Body of pancreas (tissue), 4 donors: ENCODE results near the gene TPSB2. TPM values are rescaled to one million over a fixed set of nuclear protein-coding genes. Genes with fewer than 3 reads are reported as not detected.
"Not testable (repeated sequence)": the region's sequence is repeated elsewhere in the genome, so short reads cannot be mapped to it uniquely, and the experiment has no call there.

Source experiments
- ATAC-seq: fragments of 150-250 bp; one replicate; pipeline ENCODE4 v1.9.1; 2016
- DNase-seq, 4 donors: peaks; one replicate each; pipeline ENCODE4 v3.0.0-alpha.2; 2019
- H3K27ac ChIP-seq, 4 donors: fragments of 200-600 bp; sonication (generic); 1 replicate in 3 of 4; 2 replicates in 1 of 4; pipeline versions ENCODE4 v1.5.1 to v1.6.1; 2016 to 2019; ENCODE audit warnings: mild to moderate bottlenecking in 1 of 4, mixed read lengths in 1 of 4, moderate library complexity in 1 of 4
- H3K27me3 ChIP-seq, 2 donors: fragments of 200-600 bp; sonication (generic); one replicate each; pipeline ENCODE4 v1.6.0; 2016; ENCODE audit warnings: mild to moderate bottlenecking in 1 of 2
- H3K36me3 ChIP-seq, 2 donors: fragments of 200-600 bp; sonication (generic); replicated peaks in 1 of 2; 2 replicates each; pipeline ENCODE4 v1.5.1; 2016; ENCODE audit warnings: low read depth in 2 of 2; ENCODE audit not compliant: insufficient read depth in 1 of 2
- H3K4me1 ChIP-seq: fragments of 200-600 bp; sonication (generic); one replicate; pipeline ENCODE4 v1.6.0; 2016
- H3K4me3 ChIP-seq, 2 donors: fragments of 200-600 bp; sonication (generic); 1 replicate in 1 of 2; 2 replicates in 1 of 2; pipeline ENCODE4 v1.5.1; 2016 to 2019
- H3K9me3 ChIP-seq, 3 donors: fragments of 200-600 bp; sonication (generic); 1 replicate in 2 of 3; 2 replicates in 1 of 3; pipeline ENCODE4 v1.5.1; 2016
- POLR2A ChIP-seq, 3 donors: fragments of 450-650 bp; IDR thresholded peaks; one replicate each; pipeline ENCODE4 v1.6.1; 2016; ENCODE audit warnings: antibody characterized with exemption in 3 of 3, mild to moderate bottlenecking in 2 of 3
- WGBS, 2 donors: methylation state at CpG; one replicate each; pipeline ENCODE4 v1.1.5; 2017; 5-methylcytosine and 5-hydroxymethylcytosine counted together
- intact Hi-C: fragments of 100-400 bp; cut with DNase I; formaldehyde crosslinking; loops from one replicate; pipeline ENCODE4 v1.15.1; 2023
- total RNA-seq, 2 donors: library from RNA; depleted of rRNA; stranded (reverse); fragments of >200 nt; gene quantifications; one replicate each; pipeline ENCODE4 v1.1.0, GENCODE V29; 2016
- TF ChIP-seq, protein P1 (sequence below), 7 experiments: fragments of 450-650 bp in 4 of 7; fragments of 200-600 bp in 3 of 7; sonication (generic) in 3 of 7; IDR thresholded peaks; one replicate each; pipeline ENCODE4 v1.5.1; 2016 to 2019; ENCODE audit warnings: antibody characterized with exemption in 7 of 7

TPSB2 gene
- total RNA-seq, 2 donors from 2014 or later: 4.4 to 21.8 TPM

DNA sequence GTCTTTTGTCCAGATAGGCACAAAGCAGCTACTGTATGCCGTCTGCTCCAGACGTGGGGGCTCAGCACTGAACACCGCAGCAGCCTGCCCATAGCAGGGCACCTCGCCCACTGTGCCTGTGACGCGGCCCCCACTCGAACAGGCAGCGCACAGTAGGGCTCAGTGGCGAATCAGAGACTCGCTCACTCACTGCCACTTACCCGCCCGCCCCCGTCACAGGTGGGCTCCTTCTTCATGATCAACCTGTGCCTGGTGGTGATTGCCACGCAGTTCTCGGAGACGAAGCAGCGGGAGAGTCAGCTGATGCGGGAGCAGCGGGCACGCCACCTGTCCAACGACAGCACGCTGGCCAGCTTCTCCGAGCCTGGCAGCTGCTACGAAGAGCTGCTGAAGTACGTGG lies 28.5 kb downstream of the TPSB2 start:
- Histone ChIP-seq H3K27me3 (no peaks in the 10 kb centered on the region), H3K36me3 (no peaks in the 10 kb centered on the region), H3K4me3 (no peak overlapping the region), H3K9me3 (no peaks in the 10 kb centered on the region), H3K27ac (no peak overlapping the region), H3K4me1 (no peaks in the 10 kb centered on the region)
- DNase-seq (no peak), ATAC-seq (no peak)
- intact Hi-C loops: no loop called here
- 68 to 79% methylated on average over 8 to 25 of the region's 25 CpGs for WGBS, 2 donors
- TF ChIP-seq, protein P1, sequence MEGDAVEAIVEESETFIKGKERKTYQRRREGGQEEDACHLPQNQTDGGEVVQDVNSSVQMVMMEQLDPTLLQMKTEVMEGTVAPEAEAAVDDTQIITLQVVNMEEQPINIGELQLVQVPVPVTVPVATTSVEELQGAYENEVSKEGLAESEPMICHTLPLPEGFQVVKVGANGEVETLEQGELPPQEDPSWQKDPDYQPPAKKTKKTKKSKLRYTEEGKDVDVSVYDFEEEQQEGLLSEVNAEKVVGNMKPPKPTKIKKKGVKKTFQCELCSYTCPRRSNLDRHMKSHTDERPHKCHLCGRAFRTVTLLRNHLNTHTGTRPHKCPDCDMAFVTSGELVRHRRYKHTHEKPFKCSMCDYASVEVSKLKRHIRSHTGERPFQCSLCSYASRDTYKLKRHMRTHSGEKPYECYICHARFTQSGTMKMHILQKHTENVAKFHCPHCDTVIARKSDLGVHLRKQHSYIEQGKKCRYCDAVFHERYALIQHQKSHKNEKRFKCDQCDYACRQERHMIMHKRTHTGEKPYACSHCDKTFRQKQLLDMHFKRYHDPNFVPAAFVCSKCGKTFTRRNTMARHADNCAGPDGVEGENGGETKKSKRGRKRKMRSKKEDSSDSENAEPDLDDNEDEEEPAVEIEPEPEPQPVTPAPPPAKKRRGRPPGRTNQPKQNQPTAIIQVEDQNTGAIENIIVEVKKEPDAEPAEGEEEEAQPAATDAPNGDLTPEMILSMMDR (IDR thresholded peaks at IDR 0.05): no peak

DNA sequence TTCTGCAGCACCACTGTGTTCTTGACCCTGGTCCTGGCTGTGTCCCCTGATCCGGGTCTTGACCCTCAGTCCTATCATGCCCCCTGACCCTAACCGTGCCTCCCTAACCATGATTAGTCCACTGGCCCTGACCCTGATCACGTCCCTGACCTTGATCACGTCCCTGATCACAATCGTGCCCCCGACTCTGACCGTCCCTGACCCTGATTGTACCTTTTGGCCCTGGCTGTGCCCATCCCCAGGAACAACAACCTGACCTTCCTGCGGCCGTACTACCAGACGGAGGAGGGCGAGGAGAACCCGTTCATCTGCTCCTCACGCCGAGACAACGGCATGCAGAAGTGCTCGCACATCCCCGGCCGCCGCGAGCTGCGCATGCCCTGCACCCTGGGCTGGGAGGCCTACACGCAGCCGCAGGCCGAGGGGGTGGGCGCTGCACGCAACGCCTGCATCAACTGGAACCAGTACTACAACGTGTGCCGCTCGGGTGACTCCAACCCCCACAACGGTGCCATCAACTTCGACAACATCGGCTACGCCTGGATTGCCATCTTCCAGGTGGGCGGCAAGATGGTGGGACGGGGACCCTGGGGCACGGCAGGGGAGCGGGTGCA lies 29.9 kb downstream of the TPSB2 start:
- no peaks in the 10 kb centered on the region for H3K36me3 ChIP-seq
- intact Hi-C loops: no loop called here
- no peak overlapping the region for H3K27ac ChIP-seq
- WGBS, 2 donors: 80 to 81% methylated on average over 22 to 38 of the region's 38 CpGs
- no peak for TF ChIP-seq POLR2A (IDR thresholded peaks at IDR 0.05)
- TF ChIP-seq, protein P1 (IDR thresholded peaks at IDR 0.05): no peak
- no peak overlapping the region for H3K4me3 ChIP-seq
- no peaks in the 10 kb centered on the region for H3K9me3 ChIP-seq
- H3K27me3 ChIP-seq: no peaks in the 10 kb centered on the region
- ATAC-seq (no peak), DNase-seq (no peak)
- no peaks in the 10 kb centered on the region for H3K4me1 ChIP-seq

DNA sequence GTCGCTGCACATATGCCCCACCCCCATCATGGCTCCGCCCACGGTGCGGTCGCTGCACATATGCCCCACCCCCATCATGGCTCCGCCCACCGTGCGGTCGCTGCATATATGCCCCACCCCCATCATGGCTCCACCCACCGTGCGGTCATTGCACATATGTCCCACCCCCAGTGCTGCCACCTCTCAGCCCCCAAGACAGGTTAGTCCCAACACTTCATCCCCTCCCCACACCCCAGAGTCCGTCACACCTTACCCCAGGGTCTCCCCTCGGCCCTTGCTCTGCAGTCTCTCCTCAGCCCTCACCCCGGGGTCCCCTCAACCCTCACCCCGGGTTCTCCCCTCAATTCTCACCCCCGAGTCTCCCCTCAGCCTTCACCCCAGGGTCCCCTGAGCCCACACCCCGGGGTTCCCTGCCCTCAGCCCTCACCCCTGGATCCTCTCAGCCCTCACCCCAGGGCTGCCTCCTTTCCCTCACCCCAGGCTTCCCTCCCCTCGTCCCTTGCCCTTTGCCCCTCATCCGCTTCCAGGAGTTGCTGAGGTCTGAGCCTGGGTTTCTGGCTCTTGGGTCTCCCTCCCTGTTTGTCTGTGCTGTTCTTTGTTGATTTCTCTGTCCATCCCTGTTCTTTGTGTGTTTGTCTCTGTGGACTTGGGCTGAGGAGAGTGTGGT lies 30.5 kb downstream of the TPSB2 start:
- WGBS, 2 donors: 69 to 78% methylated on average over 9 to 12 of the region's 19 CpGs
- intact Hi-C loops: no loop called here
- H3K36me3 ChIP-seq: no peaks in the 10 kb centered on the region

DNA sequence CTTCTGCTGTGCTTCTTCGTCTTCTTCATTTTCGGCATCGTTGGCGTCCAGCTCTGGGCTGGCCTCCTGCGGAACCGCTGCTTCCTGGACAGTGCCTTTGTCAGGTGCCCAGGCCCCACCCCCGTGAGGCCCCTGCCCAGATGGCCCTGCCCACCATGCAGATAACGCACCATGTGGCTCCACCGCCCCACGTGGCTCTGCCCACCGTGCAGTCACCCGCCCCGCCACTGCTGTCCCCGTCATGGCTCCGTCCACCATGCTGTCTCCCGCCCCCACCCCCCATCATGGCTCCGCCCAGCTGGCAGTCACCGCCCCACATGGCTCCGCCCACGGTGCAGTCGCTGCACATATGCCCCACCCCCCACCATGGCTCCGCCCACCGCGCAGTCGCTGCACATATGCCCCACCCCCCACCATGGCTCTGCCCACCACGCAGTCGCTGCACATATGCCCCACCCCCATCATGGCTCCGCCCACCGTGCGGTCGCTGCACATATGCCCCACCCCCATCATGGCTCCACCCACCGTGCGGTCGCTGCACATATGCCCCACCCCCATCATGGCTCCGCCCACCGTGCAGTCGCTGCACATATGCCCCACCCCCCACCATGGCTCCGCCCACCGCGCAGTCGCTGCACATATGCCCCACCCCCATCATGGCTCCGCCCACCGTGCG lies 31.2 kb downstream of the TPSB2 start:
- H3K27ac ChIP-seq, intact Hi-C loops, H3K4me3 ChIP-seq, ATAC-seq, H3K27me3 ChIP-seq, H3K36me3 ChIP-seq, H3K9me3 ChIP-seq, DNase-seq, H3K4me1 ChIP-seq: not testable (repeated sequence)
- WGBS, 2 donors: 82 to 87% methylated on average over 6 to 25 of the region's 44 CpGs

More for the DNA sequence above, 30.5 kb downstream of the TPSB2 start:
- no peak for ATAC-seq
- H3K4me3 ChIP-seq: no peak overlapping the region
- peaks cover 5% of the 10 kb centered on the region for H3K4me1 ChIP-seq
- H3K27me3 ChIP-seq: no peaks in the 10 kb centered on the region
- no peak overlapping the region for H3K27ac ChIP-seq
- H3K9me3 ChIP-seq: no peaks in the 10 kb centered on the region
- no peak for DNase-seq
- TF ChIP-seq, protein P1 (IDR thresholded peaks at IDR 0.05): no peak
- no peak for TF ChIP-seq POLR2A (IDR thresholded peaks at IDR 0.05)

DNA sequence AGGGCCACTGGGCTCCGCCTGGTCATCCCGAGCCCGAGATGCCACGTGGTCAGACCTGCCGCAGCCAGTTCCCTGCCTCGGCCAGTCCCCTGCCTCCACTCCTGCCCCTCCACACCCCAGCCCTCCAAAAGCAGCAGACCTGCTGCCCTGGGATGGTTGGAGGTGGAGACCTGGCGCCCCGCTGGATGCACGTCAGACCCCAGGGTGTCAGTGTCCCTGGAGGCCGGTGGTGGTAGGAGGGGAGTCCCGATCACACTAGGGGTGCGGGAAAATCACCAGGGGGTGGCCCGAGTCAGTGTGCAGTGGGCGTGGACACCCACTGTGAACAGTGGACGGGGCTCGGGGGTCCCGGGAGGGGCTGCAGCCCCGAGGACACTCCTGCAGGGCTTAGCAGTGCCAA lies 31.8 kb downstream of the TPSB2 start:
- DNase-seq: no peak
- ATAC-seq: no peak
- intact Hi-C loops: no loop called here
- Histone ChIP-seq H3K4me1 (peaks cover 6% of the 10 kb centered on the region), H3K9me3 (no peaks in the 10 kb centered on the region), H3K36me3 (no peaks in the 10 kb centered on the region), H3K27me3 (no peaks in the 10 kb centered on the region), H3K27ac (no peak overlapping the region), H3K4me3 (no peak overlapping the region)
- WGBS, 2 donors: 66 to 72% methylated on average over 9 to 10 of the region's 18 CpGs
- TF ChIP-seq, protein P1 (IDR thresholded peaks at IDR 0.05): no peak
- no peak for TF ChIP-seq POLR2A (IDR thresholded peaks at IDR 0.05)
